Naive thymus-derived CD8-positive, alpha-beta T cell (primary cell): ENCODE data around the gene UNC80. TPM values are rescaled to one million over a fixed set of nuclear protein-coding genes. Genes with fewer than 3 reads are reported as not detected.

Experiments
- ATAC-seq, 2 donors: fragments of 150-1000 bp; cut with Tn5 transposase in 1 of 2; sonication (Bioruptor Pico), chemical (Tn5 transposase) in 1 of 2; 1 replicate in 1 of 2; 2 replicates in 1 of 2; pipeline ENCODE4 v1.10.0; 2021; ENCODE audit warnings: mild to moderate bottlenecking in 2 of 2, moderate library complexity in 2 of 2
- POLR2A ChIA-PET: fragments of 350-600 bp; sonication (Branson Sonifier 250); formaldehyde crosslinking; loops from one replicate; lab custom pipeline; 2021; ENCODE audit warnings: antibody characterized with exemption; lab: Charles Lee
- DNase-seq, 10 donors: peaks; one replicate each; pipeline versions ENCODE4 v3.0.0 to v3.0.0-alpha.2; 2020 to 2022
- H3K27ac Mint-ChIP-seq, 10 donors: one replicate each; pipeline ENCODE4 v1.8.0; 2020 to 2022; ENCODE audit warnings: mild to moderate bottlenecking in 10 of 10, mixed read lengths in 10 of 10, moderate library complexity in 4 of 10, inconsistent platforms in 1 of 10
- H3K27me3 Mint-ChIP-seq, 5 donors: one replicate each; pipeline ENCODE4 v1.8.0; 2021 to 2022; ENCODE audit warnings: mixed read lengths in 5 of 5
- H3K36me3 Mint-ChIP-seq, 3 donors: one replicate each; pipeline ENCODE4 v1.8.0; 2020 to 2022; ENCODE audit warnings: mixed read lengths in 3 of 3, mild to moderate bottlenecking in 2 of 3, inconsistent platforms in 1 of 3
- H3K4me1 Mint-ChIP-seq, 4 donors: one replicate each; pipeline ENCODE4 v1.8.0; 2021 to 2022; ENCODE audit warnings: mixed read lengths in 4 of 4
- H3K4me3 Mint-ChIP-seq, 10 donors: one replicate each; pipeline ENCODE4 v1.8.0; 2020 to 2022; ENCODE audit warnings: mild to moderate bottlenecking in 10 of 10, mixed read lengths in 10 of 10, moderate library complexity in 6 of 10, inconsistent platforms in 1 of 10
- H3K9me3 Mint-ChIP-seq, 9 donors: one replicate each; pipeline ENCODE4 v1.8.0; 2020 to 2022; ENCODE audit warnings: mixed read lengths in 9 of 9, mild to moderate bottlenecking in 3 of 9, inconsistent platforms in 1 of 9, moderate library complexity in 1 of 9
- polyA plus RNA-seq, 3 donors: library from polyadenylated mRNA; unstranded; fragments of 300-500 nt; fragmentation: Illumina TruSeq; gene quantifications; one replicate each; pipeline ENCODE4 v1.2.3, GENCODE V29; 2021
- total RNA-seq, 8 experiments: library from RNA in 2 of 8; stranded (reverse) in 2 of 8; gene quantifications; one replicate each; pipeline ENCODE4 v1.2.3 and lab custom pipeline; 2021 to 2026

UNC80 gene
- total and polyA plus RNA-seq, 5 experiments from 2014 or later = not detected

DNA sequence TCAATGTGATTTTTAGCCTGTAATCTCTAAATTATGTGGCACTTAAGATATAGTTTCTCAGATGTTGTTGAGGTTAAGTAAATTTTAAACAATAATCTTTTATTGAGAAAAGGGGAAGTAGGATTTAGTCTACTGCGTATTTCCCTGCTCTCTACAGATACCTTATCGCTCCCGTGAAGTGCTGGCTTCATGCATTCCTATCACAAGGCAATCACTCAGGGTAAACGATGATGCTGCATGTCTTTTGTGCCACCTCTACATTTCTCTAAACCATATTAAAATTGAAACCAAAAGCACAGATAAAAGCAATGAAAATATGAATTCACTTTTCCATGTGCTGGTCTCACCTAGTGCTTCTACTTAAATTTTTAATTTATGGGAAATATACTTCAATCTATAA is 216.4 kb downstream of the UNC80 start:
- no peaks in the 10 kb centered on the region for H3K36me3 Mint-ChIP-seq
- no peak for ATAC-seq

DNA sequence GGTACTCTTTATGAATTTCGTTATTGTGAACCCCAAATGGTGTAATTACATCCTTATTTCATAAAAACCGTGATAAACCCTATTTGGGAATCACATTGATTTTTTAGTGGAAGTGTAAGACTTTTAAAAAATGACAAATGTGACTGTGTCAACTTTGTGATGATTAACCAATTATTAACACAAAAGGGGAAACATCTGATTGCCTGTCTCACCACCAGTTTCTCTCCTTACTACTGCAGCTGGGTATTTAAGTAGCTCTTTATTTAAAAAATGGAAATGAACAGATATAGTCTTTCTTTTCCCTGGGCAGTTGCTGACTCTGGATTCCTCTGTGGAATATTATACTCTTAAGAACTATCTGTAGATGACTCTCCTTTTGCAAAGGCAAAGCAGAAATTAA is 219.2 kb downstream of the UNC80 start:
- DNase-seq (no peak), ATAC-seq (no peak)
- Mint-ChIP-seq H3K4me3 (no peak overlapping the region), H3K9me3 (no peaks in the 10 kb centered on the region), H3K27me3 (peaks cover 0 to 12% (median 7%) of the 10 kb centered on the region in 5 donors), H3K4me1 (peaks cover 0 to 2% (median under 1%) of the 10 kb centered on the region in 4 donors), H3K36me3 (no peaks in the 10 kb centered on the region), H3K27ac (no peak overlapping the region)
- POLR2A ChIA-PET = no interaction called here

More for the DNA sequence above, 216.4 kb downstream of the UNC80 start:
- no peaks in the 10 kb centered on the region for H3K9me3 Mint-ChIP-seq
- H3K4me1 Mint-ChIP-seq = peaks cover 0 to 5% (median 1%) of the 10 kb centered on the region in 4 donors
- POLR2A ChIA-PET = no interaction called here
- H3K27me3 Mint-ChIP-seq = peaks cover 0 to 15% (median 7%) of the 10 kb centered on the region in 5 donors
- no peak for DNase-seq
- H3K4me3 Mint-ChIP-seq = no peak overlapping the region
- no peak overlapping the region for H3K27ac Mint-ChIP-seq

GRCh38 chr2:209993968-209994367 is 222.3 kb downstream of the UNC80 start:
- peaks cover 0 to 10% (median 7%) of the 10 kb centered on the region in 5 donors for H3K27me3 Mint-ChIP-seq
- H3K4me3 Mint-ChIP-seq = no peak overlapping the region
- peaks cover 0 to 4% (median 0%) of the 10 kb centered on the region in 4 donors for H3K4me1 Mint-ChIP-seq
- POLR2A ChIA-PET = no interaction called here
- no peak for ATAC-seq
- H3K36me3 Mint-ChIP-seq = no peaks in the 10 kb centered on the region
- no peak overlapping the region for H3K27ac Mint-ChIP-seq
- no peak for DNase-seq
- no peaks in the 10 kb centered on the region for H3K9me3 Mint-ChIP-seq

DNA sequence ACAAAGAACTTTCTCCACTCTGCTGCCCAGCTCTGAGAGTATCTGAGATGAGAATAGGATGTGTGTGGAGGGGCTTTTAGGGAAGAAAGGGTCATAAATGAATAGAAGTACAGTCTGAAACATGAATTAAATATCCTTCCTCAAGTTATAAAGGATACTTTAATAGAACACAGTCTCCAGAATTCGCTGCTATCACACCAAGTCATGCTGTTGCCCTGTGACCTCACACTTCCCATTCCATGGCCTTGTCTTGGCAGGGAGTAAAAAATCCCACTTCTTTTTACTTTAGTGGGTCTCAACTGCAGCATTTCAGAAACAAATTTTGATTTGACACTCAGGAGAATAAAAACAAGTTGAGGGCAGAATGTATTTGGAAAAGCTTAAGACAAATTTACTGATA is 227.0 kb downstream of the UNC80 start:
- Mint-ChIP-seq H3K4me1 (peaks cover 13 to 35% (median 32%) of the 10 kb centered on the region in 4 donors), H3K9me3 (peaks cover 0 to 3% (median 0%) of the 10 kb centered on the region in 9 donors), H3K36me3 (no peaks in the 10 kb centered on the region), H3K4me3 (no peak overlapping the region), H3K27me3 (peaks cover 0 to 4% (median 2%) of the 10 kb centered on the region in 5 donors), H3K27ac (peak overlapping the region in 1 of 10 donors; percentile 8)
- no peak for ATAC-seq
- POLR2A ChIA-PET = no interaction called here
- DNase-seq = no peak

DNA sequence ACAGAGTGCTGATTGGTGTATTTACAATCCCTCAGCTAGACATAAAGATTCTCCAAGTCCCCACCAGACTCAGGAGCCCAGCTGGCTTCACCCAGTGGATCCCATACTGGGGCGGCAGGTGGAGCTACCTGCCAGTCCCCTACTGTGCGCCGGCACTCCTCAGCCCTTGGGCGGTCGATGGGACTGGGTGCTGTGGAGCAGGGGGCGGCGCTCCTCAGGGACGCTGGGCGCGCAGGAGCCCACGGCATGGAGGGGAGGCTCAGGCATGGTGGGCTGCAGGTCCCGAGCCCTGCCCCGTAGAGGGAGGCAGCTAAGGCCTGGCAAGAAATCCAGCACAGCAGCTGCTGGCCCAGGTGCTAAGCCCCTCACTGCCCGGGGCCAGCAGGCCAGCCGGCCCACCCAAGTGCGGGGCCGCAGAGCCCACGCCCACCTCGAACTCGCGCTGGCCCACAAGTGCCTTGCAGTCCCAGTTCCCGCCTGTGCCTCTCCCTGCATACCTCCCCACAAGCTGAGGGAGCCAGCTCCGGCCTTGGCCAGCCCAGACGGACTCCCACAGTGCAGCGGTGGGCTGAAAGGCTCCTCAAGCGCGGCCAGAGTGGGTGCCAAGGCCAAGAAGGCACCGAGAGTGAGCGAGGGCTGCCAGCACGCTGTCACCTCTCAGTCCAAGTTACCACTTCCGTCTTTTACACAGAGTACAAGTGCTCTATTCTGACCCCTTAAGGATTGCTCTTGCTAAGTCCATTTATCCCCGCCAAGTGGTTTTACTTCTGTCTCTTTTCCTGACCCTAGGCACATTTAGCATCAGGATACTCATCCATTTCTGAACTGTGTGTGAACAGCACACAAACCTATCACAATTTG is 229.1 kb downstream of the UNC80 start:
- peaks cover 0 to 3% (median 0%) of the 10 kb centered on the region in 9 donors for H3K9me3 Mint-ChIP-seq
- H3K27me3 Mint-ChIP-seq = no peaks in the 10 kb centered on the region
- H3K4me1 Mint-ChIP-seq = peaks cover 24 to 54% (median 52%) of the 10 kb centered on the region in 4 donors
- POLR2A ChIA-PET = interaction anchor here (1.8 kb wide), 1 partner anchor 170 kb away, joined by 8 read pairs; the partner anchor contains the start of gene KANSL1L
- H3K27ac Mint-ChIP-seq = peak overlapping the region in 3 of 10 donors; percentile 22 to 96 (median 93)
- ATAC-seq (no peak), DNase-seq (no peak)
- peak overlapping the region in 3 of 10 donors; percentile 17 to 94 (median 54) for H3K4me3 Mint-ChIP-seq
- peaks cover 0 to 12% (median 0%) of the 10 kb centered on the region in 3 donors for H3K36me3 Mint-ChIP-seq

DNA sequence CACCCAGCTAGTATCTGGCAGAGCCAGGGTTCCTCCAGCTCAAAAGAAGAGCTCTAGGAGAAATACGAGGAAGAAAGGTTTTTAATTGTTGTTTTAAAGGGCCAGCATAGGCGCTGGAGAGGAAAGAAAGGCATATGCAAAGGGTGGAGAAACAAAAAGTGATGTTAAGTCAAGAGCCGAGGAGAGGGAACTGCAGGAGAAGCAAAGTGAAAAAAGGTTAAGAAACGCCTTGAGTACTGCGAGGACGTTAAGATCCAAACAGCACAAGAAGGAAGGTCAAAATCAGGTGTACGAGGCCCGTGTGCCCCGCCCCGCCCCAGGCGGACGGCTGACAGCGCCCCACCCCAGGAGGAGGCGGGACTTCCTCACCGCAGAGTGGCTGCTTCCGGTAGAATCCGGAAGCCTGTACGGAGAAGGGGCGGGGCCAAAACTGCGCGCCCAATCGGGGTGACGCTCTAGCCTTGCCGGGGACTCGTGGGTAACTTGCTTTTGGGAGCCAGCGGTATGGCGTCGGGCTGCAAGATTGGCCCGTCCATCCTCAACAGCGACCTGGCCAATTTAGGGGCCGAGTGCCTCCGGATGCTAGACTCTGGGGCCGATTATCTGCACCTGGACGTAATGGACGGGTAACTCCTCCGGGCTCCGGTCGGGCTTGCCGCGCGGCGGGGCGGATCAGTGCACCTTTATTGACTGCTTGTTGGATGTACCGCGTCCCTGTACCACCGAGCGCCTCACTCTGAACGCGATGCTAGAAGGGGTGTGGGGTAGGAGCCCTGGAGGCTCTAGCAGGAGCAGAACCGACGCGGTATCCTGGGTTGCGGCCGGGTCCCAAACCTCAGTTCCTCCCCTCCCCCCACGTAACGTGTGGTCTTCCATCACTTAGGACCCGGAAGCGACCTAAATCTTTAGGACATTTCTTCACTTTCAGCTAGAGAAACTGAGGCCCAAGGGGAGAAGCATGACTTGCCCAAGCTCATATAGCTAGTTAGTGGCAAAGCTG is 230.8 kb downstream of the UNC80 start, which contains the start of gene RPE:
Gene RPE, plus strand, starts transcription at position 481 of the 1,000 bp plus-strand sequence. Its CDS starts 24 bp downstream, at position 505.
- H3K4me1 Mint-ChIP-seq = peaks cover 31 to 71% (median 69%) of the 10 kb centered on the region in 4 donors
- H3K27ac Mint-ChIP-seq = peak within 1 kb of the TSS; percentile 86 to 98 (median 94)
- no peaks in the 10 kb centered on the region for H3K27me3 Mint-ChIP-seq
- POLR2A ChIA-PET = interaction anchor here (0.6 to 2.1 kb wide), 2 partner anchors 164 to 168 kb away, joined by 3 to 11 read pairs; partner anchors contain the start of gene KANSL1L
- H3K4me3 Mint-ChIP-seq = peak within 1 kb of the TSS; percentile 90 to 98 (median 93)
- peak; percentile 93 to 97 (median 96) for DNase-seq
- peaks cover 0 to 3% (median 0%) of the 10 kb centered on the region in 9 donors for H3K9me3 Mint-ChIP-seq
- ATAC-seq = peak; percentile 94 to 99
- peaks cover 0 to 28% (median 3%) of the 10 kb centered on the region in 3 donors for H3K36me3 Mint-ChIP-seq

DNA sequence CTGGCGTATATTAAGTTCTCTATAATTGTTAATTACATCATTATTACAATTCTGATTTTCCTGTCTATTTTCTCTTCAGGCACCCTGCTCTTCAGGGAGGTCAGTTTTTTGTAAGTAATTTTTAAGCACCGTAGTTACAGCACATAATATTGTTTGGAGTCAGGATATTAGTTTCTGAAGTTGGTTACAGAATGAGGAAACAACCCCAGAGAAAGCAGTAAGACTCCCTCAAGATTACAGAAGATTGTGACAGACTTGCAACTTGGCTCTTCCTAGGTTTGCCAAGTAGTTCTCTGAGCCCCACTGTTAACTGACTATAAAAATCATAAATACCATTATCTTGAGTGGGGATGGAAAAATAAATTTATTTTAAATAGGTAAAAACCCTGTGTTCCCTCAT is 231.7 kb downstream of the UNC80 start:
- peaks cover 36 to 78% (median 75%) of the 10 kb centered on the region in 4 donors for H3K4me1 Mint-ChIP-seq
- H3K27me3 Mint-ChIP-seq = no peaks in the 10 kb centered on the region
- H3K27ac Mint-ChIP-seq = peak overlapping the region; percentile 34 to 98 (median 94)
- H3K4me3 Mint-ChIP-seq = peak overlapping the region; percentile 90 to 98 (median 93)
- ATAC-seq (no peak), DNase-seq (no peak)
- POLR2A ChIA-PET = interaction anchor here (2.1 kb wide), 1 partner anchor 168 kb away, joined by 11 read pairs; the partner anchor contains the start of gene KANSL1L
- H3K9me3 Mint-ChIP-seq = peaks cover 0 to 3% (median 0%) of the 10 kb centered on the region in 9 donors
- H3K36me3 Mint-ChIP-seq = peaks cover 0 to 37% (median 3%) of the 10 kb centered on the region in 3 donors

- Mint-ChIP-seq H3K4me3 (peak overlapping the region in 9 of 10 donors; percentile 8 to 94 (median 47)), H3K27ac (peak overlapping the region in 3 of 10 donors; percentile 55 to 61 (median 55)), H3K36me3 (peaks cover 0 to 50% (median 8%) of the 10 kb centered on the region in 3 donors), H3K4me1 (peaks cover 33 to 83% (median 74%) of the 10 kb centered on the region in 4 donors), H3K27me3 (no peaks in the 10 kb centered on the region), H3K9me3 (peaks cover 0 to 3% (median 0%) of the 10 kb centered on the region in 9 donors)
- no peak for DNase-seq
- no peak for ATAC-seq
- POLR2A ChIA-PET = no interaction called here
Measured at GRCh38 chr2:210004881-210005280, 233.2 kb downstream of the UNC80 start.

DNA sequence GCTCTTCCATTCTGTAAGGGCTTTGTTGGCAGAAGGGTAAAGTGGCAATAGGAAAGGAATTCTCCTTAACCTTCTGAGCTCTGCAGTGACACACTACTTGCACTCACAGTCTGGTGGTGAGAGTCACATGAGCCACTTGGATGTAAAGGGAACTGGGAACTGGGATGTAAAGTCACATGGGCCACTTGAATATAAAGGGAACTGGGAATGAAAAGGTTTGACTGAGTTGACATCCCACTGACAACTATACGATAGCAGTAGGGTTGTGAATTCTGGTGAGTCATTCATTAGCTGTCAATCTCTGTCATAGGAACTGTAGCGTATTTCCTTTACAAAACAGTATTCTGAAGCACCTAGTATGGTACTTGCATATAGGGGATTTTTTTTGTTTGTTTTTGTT is 236.3 kb downstream of the UNC80 start:
- Mint-ChIP-seq H3K27ac (peak overlapping the region in 3 of 10 donors; percentile 4 to 61 (median 56)), H3K4me1 (peaks cover 26 to 82% (median 71%) of the 10 kb centered on the region in 4 donors), H3K4me3 (no peak overlapping the region), H3K9me3 (no peaks in the 10 kb centered on the region), H3K27me3 (no peaks in the 10 kb centered on the region), H3K36me3 (peaks cover 0 to 74% (median 12%) of the 10 kb centered on the region in 3 donors)
- ATAC-seq = no peak
- no peak for DNase-seq
- POLR2A ChIA-PET = interaction anchor here (0.7 kb wide), 1 partner anchor 9 kb away, joined by 4 read pairs; no protein-coding TSS in a partner anchor

- H3K4me3 Mint-ChIP-seq = no peak overlapping the region
- DNase-seq = no peak
- H3K4me1 Mint-ChIP-seq = peaks cover 25 to 71% (median 63%) of the 10 kb centered on the region in 4 donors
- no peaks in the 10 kb centered on the region for H3K9me3 Mint-ChIP-seq
- ATAC-seq = no peak
- H3K27ac Mint-ChIP-seq = no peak overlapping the region
- H3K27me3 Mint-ChIP-seq = no peaks in the 10 kb centered on the region
- peaks cover 0 to 81% (median 12%) of the 10 kb centered on the region in 3 donors for H3K36me3 Mint-ChIP-seq
- POLR2A ChIA-PET = no interaction called here
Measured at GRCh38 chr2:210009126-210009525, 237.5 kb downstream of the UNC80 start.

- POLR2A ChIA-PET = no interaction called here
- DNase-seq (no peak), ATAC-seq (no peak)
- Mint-ChIP-seq H3K9me3 (no peaks in the 10 kb centered on the region), H3K4me1 (peaks cover 22 to 64% (median 57%) of the 10 kb centered on the region in 4 donors), H3K36me3 (peaks cover 0 to 81% (median 13%) of the 10 kb centered on the region in 3 donors), H3K27me3 (no peaks in the 10 kb centered on the region), H3K27ac (peak overlapping the region in 3 of 10 donors; percentile 3 to 57 (median 5)), H3K4me3 (no peak overlapping the region)
Measured at GRCh38 chr2:210009896-210010295, 238.3 kb downstream of the UNC80 start.
